ENCODE data around the gene DNAJC21. TPM values are rescaled to one million over a fixed set of nuclear protein-coding genes. Genes with fewer than 3 reads are reported as not detected.

DNAJC21 gene
- total RNA-seq, 1 experiment from 2014 or later = 54.5 TPM

- ATAC-seq (no peak), DNase-seq (ENCODE audit: low read depth, low spot score) (no peak)
- BruUV-seq (replicated peaks) = no TSS peak
- CTCF ChIA-PET = interaction anchor here (0.6 kb wide), 1 partner anchor 355 kb away, joined by 4 read pairs; no protein-coding TSS in a partner anchor
- TF ChIP-seq CTCF (IDR thresholded peaks at IDR 0.05) = no peak
- no peak for TF ChIP-seq SIN3A (IDR thresholded peaks at IDR 0.05; ENCODE audit: borderline replicate concordance, insufficient read depth, low read depth, low read length)
- no peak for TF ChIP-seq TCF7L2 (IDR thresholded peaks at IDR 0.05; ENCODE audit: low read depth, low read length)
- no peak for TF ChIP-seq POLR2AphosphoS5 (IDR thresholded peaks at IDR 0.05; ENCODE audit: low read depth, low read length)
- TF ChIP-seq, protein P1, sequence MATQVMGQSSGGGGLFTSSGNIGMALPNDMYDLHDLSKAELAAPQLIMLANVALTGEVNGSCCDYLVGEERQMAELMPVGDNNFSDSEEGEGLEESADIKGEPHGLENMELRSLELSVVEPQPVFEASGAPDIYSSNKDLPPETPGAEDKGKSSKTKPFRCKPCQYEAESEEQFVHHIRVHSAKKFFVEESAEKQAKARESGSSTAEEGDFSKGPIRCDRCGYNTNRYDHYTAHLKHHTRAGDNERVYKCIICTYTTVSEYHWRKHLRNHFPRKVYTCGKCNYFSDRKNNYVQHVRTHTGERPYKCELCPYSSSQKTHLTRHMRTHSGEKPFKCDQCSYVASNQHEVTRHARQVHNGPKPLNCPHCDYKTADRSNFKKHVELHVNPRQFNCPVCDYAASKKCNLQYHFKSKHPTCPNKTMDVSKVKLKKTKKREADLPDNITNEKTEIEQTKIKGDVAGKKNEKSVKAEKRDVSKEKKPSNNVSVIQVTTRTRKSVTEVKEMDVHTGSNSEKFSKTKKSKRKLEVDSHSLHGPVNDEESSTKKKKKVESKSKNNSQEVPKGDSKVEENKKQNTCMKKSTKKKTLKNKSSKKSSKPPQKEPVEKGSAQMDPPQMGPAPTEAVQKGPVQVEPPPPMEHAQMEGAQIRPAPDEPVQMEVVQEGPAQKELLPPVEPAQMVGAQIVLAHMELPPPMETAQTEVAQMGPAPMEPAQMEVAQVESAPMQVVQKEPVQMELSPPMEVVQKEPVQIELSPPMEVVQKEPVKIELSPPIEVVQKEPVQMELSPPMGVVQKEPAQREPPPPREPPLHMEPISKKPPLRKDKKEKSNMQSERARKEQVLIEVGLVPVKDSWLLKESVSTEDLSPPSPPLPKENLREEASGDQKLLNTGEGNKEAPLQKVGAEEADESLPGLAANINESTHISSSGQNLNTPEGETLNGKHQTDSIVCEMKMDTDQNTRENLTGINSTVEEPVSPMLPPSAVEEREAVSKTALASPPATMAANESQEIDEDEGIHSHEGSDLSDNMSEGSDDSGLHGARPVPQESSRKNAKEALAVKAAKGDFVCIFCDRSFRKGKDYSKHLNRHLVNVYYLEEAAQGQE (IDR thresholded peaks at IDR 0.05; ENCODE audit: insufficient read depth in 1 of 2, low read depth in 2 of 2, low read length in 1 of 2) = no peak
- POLR2A ChIA-PET = no interaction called here
- Histone ChIP-seq H3K4me3 (ENCODE audit: low read depth in 2 of 2, low read length in 2 of 2) (no peak overlapping the region), H3K9me3 (ENCODE audit: control insufficient read depth, insufficient read depth, low read depth, low read length) (no peaks in the 10 kb centered on the region), H3K27me3 (ENCODE audit: control insufficient read depth, insufficient read depth, low read length) (peaks cover 16% of the 10 kb centered on the region), H3K27ac (ENCODE audit: low read length) (no peak overlapping the region), H3K4me1 (ENCODE audit: control insufficient read depth, insufficient read depth, low read length) (no peaks in the 10 kb centered on the region), H3K36me3 (ENCODE audit: control insufficient read depth, insufficient read depth, low read length) (no peaks in the 10 kb centered on the region)
- intact Hi-C loops (cut with micrococcal nuclease; ENCODE audit: unreplicated experiment) = no loop called here
- in situ Hi-C loops (cut with HindIII; ENCODE audit: low pct_unique_long_range_greater_than_20kb, low sequenced_read_pairs) = no loop called here
These were observed 42.8 kb upstream of the DNAJC21 start for GRCh38 chr5:34886392-34887119.

GRCh38 chr5:34889394-34889793, 40.0 kb upstream of the DNAJC21 start:
- DNase-seq (ENCODE audit: low read depth, low spot score) (no peak), ATAC-seq (no peak)
- intact Hi-C loops (cut with micrococcal nuclease; ENCODE audit: unreplicated experiment) (no loop called here), in situ Hi-C loops (cut with HindIII; ENCODE audit: low pct_unique_long_range_greater_than_20kb, low sequenced_read_pairs) (no loop called here)
- Histone ChIP-seq H3K4me1 (ENCODE audit: control insufficient read depth, insufficient read depth, low read length) (no peaks in the 10 kb centered on the region), H3K9me3 (ENCODE audit: control insufficient read depth, insufficient read depth, low read depth, low read length) (no peaks in the 10 kb centered on the region), H3K4me3 (ENCODE audit: low read depth in 2 of 2, low read length in 2 of 2) (no peak overlapping the region), H3K27me3 (ENCODE audit: control insufficient read depth, insufficient read depth, low read length) (peaks cover 19% of the 10 kb centered on the region), H3K36me3 (ENCODE audit: control insufficient read depth, insufficient read depth, low read length) (no peaks in the 10 kb centered on the region), H3K27ac (ENCODE audit: low read length) (no peak overlapping the region)
- TF ChIP-seq CTCF (IDR thresholded peaks at IDR 0.05) (no peak), SIN3A (IDR thresholded peaks at IDR 0.05; ENCODE audit: borderline replicate concordance, insufficient read depth, low read depth, low read length) (no peak), POLR2AphosphoS5 (IDR thresholded peaks at IDR 0.05; ENCODE audit: low read depth, low read length) (no peak), TCF7L2 (IDR thresholded peaks at IDR 0.05; ENCODE audit: low read depth, low read length) (no peak)
- TF ChIP-seq, protein P1 (IDR thresholded peaks at IDR 0.05; ENCODE audit: insufficient read depth in 1 of 2, low read depth in 2 of 2, low read length in 1 of 2) = no peak
- CTCF ChIA-PET = no interaction called here
- POLR2A ChIA-PET = no interaction called here
- BruUV-seq (replicated peaks) = no TSS peak
